EL (cell line): Measurements from ENCODE around the gene LOXHD1.

ENCODE experiments used
- DNase-seq: peaks from one replicate; pipeline ENCODE4 v3.0.0-alpha.2; 2016

Gene LOXHD1, protein sequence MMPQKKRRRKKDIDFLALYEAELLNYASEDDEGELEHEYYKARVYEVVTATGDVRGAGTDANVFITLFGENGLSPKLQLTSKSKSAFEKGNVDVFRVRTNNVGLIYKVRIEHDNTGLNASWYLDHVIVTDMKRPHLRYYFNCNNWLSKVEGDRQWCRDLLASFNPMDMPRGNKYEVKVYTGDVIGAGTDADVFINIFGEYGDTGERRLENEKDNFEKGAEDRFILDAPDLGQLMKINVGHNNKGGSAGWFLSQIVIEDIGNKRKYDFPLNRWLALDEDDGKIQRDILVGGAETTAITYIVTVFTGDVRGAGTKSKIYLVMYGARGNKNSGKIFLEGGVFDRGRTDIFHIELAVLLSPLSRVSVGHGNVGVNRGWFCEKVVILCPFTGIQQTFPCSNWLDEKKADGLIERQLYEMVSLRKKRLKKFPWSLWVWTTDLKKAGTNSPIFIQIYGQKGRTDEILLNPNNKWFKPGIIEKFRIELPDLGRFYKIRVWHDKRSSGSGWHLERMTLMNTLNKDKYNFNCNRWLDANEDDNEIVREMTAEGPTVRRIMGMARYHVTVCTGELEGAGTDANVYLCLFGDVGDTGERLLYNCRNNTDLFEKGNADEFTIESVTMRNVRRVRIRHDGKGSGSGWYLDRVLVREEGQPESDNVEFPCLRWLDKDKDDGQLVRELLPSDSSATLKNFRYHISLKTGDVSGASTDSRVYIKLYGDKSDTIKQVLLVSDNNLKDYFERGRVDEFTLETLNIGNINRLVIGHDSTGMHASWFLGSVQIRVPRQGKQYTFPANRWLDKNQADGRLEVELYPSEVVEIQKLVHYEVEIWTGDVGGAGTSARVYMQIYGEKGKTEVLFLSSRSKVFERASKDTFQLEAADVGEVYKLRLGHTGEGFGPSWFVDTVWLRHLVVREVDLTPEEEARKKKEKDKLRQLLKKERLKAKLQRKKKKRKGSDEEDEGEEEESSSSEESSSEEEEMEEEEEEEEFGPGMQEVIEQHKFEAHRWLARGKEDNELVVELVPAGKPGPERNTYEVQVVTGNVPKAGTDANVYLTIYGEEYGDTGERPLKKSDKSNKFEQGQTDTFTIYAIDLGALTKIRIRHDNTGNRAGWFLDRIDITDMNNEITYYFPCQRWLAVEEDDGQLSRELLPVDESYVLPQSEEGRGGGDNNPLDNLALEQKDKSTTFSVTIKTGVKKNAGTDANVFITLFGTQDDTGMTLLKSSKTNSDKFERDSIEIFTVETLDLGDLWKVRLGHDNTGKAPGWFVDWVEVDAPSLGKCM (N-terminal part only)

DNA sequence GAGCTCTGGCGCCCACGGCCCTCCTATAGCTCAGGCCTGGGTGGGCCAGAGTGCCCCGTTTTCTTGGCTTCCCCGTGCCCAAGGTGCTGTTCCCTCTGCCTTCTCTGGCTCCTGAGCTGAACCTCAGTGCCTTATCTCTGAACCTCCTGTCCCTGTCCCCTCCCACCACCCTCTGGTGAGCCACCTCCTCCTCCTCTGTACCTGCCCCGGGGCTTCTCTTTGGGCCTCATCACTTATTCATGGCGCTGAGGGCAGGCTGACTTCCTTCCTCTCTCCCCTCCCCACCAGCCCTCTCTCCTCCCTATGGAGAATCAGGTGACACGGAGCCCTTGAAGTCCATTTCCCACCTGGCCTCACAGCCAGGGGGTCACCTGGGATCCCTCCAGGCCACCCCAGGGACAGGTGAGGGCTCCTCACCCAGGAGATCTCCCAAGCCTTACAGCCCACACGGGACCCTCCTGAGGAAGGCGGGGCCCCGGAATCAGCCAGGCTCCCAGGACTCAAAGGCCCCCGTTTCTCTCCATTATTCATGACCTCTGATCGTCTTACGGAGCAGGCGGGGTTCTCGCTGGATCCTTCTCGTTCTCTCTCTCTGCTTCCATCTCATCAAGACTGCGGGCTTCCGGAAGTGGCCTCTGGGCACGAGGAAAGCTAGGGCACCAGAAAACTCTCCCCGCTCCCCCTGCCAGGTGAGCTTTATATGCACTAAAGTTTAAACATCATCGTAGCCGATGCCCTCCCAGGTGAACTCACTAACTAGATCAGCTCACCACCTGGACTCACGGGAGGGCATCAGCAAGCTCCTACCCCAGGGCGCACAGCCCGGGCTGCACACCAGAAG, at the start of gene LOXHD1:
Gene LOXHD1 (minus strand): TSS at position 106 of the 841 bp plus-strand sequence. CDS start 187 bp downstream, outside the sequence.
- DNase-seq, result no peak

DNA sequence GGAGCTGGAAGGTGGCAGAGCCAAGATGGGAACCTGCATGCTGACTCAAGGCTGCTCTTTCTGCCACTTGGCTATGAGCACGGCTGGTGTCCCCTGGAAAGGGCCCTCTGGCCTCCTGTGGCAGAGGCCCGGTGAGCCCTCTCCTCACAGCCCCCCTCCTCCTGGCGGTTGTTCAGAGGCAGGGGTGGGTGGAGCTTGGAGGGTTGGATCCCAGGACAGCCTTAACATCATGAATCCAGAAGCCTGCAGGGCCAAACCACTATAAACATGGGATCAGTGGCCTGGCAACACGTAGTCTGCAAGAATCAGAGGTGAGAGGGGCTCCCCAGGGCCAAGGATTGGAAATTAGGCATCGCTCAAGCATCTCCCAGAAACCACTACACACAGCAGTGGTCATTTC, 48.5 kb upstream of the LOXHD1 start:
- DNase-seq, result no peak

DNA sequence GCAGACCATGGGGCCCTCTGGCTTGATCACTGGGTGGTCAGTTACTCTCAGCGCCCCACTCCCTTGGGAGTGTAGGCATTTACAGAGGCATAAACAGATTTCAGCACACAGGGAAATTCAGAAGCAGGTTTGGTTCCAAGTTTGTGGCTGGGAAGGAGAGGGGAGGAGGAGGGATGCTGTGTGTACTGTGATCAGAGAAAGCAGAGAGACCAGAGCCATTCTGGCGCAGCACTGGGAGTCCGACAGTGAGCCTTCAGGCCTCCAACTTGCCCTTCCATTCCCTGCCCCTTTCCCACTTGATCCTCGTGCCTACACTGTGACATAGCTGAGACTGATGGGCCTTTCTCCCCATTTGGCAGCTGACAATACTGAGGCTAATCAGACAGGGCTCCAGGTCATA, 47.8 kb upstream of the LOXHD1 start:
- DNase-seq, result no peak

DNA sequence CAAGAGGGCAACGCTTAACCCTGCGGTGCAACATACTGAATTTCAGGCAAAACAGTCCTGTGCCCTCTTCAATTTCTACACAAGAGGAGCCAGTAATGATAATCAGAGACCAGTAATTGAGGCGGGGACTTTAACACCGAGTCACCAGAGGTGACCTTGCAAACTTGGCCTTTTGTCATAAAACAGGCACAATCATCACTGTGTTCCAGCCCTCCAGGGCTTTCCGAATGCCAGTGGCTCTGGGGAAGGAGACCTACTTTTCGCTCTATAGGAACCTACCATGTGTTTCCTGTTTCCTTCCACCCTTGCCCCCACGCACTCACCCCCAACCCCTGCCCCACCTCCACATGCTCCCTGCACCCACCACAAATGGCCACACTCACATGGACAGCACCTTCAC, 47.2 kb upstream of the LOXHD1 start:
- no peak for DNase-seq

DNA sequence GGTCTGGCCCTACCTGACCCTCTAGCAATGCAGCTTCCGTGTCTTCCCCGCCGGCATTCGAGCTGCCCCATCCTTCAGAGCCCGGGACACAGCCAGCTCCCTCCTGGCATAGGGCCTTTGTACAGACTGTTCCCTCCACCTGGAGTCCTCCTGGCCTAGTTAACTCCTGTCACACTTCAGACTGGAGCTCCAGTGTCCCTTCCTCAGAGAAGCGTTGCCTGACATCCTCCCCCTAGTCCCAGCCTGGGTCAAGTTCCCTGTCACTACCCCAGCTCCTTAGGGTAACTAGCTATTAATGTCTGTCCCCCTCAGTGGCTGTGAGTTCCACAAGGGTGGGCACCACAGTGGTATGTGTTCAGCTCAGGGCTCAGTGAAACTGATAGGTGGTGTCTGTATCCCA, 45.5 kb upstream of the LOXHD1 start:
- no peak for DNase-seq

DNA sequence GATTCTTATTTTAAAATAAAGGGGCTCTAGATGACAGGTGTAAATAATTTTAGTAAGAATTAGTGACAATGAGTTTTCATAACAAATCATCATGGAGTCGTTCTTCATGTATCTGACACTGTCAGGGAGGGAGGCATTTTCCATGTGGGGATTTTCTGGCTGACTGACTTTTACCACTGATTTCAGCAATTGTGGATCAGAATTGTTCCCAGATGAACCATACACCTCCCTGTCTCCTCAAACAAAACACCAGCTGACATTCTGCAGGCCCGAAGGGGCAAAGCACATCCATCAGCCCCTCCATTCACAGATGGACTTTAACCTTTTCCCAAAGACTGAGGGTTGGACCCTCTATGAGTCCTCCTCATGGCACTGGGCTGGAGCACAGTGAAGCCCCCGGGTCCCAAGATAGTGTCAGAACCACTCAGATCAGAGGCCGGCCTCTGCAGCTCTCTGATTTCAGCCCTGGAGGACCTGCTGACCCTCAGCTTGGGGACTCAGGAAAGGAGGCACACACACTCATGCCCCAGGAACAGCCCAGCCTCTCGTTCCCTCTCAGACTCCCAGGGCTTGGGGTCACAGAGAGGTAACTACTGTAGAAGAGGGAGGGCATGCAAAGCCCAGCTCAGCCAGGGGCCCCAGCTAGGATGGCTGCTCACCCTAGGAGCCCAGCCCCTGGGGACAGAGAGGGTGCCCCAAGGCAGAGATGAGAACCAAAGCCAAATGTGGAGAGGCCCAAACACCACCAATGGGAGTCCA, 43.2 kb upstream of the LOXHD1 start:
- DNase-seq, result no peak

DNA sequence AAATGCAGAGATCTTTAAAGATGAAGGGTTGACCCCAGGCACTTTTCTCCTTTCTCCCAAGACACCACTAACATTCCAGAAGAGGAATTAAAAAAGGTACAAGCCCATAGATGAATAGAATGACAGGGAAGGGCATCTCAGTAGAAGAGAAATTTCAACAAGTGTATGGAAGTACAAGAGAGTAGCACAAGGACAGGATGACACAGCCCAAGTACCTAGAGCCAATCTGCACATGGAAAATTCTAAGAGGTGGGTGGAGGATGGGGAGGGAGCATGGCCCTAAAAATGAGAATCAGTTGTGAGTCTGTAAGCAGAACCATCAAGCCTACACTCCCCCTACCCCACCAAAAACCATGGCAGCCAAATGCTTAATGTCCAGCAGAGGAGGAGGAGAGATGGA, 39.7 kb upstream of the LOXHD1 start:
- DNase-seq, result no peak

DNA sequence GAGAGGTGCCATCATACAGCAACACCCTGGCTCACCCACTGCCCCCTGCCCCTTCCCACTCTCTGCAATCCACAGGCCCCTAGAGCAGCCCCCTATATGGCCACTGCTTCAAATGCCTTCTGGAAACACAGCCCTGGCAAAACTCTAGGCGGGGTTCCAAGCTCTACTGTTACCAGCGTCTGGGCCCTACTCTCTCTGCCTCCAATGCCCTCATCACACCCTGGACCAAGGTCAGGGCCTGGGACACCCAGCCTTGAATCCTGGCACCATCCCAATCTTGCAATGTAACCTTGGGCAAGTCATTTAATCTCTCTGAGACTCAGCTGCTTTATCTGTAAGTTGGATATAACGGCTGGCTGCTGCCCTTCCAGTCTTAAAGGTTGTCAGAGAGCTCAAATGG, 39.2 kb upstream of the LOXHD1 start:
- DNase-seq, result no peak

DNA sequence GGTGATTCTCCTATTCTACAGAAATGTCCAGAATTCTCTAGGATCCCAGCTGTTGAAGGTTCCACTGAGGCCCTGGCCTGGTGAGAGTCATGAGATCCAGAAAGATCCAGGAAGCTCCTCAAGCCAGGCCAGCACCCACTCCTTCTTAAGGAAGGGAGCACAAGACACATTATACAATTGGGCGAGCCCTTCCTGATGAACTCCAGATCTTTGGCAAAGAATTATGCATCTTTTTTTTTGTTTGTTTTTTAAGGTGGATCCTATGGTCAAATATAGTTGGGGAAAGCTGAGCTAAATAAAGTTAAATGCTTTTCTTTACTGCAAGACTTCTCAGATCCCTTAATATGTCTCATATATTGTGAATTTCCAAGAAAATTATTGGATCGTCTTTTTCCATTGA, 37.0 kb upstream of the LOXHD1 start:
- DNase-seq, result no peak

DNA sequence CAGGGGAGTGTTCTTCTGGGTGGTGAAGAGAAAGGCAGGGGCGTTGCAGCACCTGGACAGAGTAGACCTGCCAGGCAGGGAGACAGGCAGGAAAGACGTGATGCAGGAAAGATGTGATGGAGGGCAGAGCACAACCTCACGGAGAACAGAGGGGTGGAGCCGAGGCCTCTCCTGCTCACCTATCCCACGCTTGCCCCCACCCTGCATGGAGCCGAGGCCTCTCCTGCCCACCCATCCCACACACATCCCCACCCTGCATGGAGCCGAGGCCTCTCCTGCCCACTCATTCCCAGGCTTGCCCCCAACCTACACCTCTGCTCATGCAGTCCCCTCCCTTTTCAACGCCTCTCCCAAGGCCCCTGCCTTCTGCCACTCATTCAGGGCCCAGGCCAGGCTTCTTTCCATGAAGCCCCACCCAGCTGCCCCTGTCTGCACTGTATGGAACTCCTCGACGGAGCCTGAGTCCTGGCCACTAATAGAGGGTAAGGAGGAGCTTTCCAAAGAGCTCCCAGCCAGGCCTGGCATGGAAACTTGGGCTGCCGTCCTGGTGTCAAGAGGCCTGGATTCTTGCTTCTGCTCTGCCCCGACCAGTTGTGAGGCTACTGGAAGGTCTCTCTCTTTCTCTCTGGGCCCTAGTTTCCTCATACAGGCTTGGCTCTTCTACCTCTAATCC, 32.0 kb upstream of the LOXHD1 start:
- no peak for DNase-seq

DNA sequence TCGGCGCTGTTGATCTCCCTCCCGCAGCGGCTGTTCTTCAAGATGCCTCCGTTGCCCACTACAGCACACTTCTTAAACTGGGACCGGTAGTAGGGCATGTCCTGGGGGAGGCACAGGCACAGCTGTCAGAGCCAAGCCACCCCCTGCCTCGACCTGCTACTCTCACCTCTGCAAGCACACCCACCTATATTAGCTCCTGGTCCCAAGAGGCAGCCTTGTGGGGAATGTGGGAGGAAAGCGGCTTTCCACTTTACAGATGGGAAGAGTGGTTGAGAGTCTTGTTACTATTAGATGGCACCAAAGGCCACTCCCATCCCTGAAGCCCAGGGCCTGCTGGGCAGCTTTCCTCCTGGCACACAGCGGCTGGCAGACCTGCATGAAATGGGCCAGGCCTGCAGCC, 29.2 kb upstream of the LOXHD1 start:
- DNase-seq, result no peak

DNA sequence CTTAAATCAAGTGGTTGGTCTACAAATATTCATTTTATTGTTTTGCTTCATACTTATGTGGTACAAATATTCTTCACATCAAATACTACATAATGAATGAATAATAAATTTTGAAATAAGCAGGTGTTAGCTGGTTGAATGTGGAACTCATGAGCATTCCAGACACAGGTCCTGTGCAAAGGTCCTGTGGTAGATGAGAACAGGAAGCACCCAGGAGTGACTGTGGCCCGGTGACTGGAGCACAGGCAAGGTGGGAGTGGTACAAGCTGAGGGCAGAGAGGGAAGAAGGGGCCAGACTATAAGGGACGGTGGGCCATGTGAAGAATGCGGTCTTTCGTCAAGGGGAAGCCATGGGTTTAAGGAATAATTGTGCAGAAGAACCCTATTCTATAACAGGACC, 26.2 kb upstream of the LOXHD1 start:
- no peak for DNase-seq

DNA sequence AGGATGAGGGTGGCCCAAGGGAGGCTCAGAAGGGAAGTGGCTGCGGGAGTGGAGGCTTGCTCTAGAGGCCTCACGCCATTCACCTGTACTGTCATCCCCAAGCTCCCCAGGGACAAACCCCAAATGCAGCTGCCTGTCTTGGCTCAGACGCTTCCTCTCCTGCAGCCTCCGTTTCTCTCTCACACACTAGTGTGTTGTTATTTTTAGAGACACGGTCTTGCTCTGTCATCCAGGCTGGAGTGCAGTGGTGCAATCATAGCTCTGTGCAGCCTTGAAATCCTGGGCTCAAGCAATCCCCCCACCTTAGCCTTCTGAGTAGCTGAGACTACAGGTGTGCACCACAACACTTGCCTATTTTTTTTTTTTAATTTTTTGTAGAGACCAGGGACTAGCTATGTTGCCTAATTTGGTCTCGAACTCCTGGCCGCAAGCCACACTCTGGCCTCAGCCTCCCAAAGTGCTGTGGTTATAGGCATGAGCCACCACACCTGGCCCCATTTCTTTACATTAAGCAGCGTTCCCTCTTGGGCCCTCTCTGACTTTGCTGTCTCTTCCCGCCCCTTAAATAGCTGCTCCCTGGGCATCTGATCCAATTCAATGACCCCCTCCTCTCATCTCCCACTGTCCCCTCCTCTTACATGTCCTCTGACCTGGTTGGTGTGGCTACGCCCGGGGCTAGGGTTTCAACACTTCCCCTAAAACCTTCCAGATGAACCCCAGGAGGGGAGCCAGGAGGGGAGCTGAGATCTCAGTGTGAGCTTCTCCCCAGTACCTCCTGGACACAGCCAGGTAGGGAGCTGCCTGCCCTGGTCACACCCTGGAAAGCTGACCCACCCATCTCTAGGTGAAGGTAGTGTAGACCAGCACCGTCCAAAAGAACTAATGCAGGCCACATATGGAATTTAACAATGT, 24.0 kb upstream of the LOXHD1 start:
- no peak for DNase-seq

DNA sequence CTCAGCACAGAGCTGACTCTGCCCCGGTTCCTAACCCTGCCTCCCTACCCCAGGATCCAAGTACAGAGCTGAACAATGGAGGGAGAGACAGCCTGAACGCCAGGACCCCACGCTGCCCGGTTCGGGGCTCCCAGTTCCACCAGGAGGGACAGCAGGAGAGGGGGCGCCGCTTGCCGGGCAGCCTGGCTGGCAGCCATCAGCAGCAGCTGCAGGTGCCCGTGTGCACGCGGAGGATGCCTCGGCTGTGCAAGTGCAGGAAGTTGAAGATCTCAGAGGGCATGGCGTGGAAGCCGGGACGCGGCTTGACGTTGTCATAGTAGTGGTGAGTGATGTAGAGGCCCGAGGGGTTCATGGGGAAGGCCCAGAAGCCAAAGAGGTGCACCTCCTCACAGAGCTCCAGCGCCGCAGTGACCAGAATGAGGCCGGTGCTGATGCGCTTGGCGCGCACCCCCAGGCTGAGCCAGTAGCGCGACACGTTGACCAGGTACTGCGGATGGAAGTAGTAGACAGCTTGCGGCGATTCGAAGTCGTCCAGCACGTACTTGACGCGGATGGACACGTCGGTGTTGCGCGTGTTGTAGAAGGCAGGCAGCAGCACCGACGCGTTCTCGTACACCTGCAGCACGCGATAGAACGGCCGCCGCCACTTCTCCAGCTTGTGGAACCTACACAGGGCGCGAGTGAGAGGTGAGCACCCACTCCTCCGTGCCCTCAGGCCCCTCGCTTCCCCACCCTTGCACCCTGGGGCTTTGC, 23.0 kb upstream of the LOXHD1 start:
- no peak for DNase-seq

DNA sequence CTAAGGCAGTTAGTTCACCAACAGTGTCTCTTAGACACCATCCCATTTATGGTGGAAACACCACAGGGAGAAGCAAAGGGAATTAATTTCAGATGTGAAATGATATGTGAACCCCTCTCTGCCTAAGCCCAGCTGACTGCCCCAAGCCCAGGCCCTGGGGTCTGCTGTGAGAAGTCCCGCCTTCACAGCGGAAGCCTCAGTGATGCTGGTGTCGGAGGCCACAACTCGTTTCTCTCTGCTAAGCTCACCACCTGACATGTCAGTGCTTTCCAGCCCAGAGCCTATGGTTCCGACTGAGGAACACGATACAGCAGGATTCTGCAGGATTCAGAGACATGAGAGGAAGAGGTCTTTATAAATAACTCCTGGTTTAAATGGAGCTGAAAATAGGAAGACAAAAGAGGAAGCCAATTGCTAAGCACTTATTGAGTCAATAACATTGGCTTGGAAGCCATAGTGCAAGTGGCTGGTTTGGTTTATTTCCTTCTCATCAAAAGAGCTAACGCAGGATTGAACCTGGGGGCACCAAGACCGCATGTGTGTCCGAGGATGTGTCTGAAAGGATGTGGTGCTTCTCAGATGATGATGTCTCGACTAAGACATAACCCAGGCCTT, 21.9 kb upstream of the LOXHD1 start:
- DNase-seq, result no peak

DNA sequence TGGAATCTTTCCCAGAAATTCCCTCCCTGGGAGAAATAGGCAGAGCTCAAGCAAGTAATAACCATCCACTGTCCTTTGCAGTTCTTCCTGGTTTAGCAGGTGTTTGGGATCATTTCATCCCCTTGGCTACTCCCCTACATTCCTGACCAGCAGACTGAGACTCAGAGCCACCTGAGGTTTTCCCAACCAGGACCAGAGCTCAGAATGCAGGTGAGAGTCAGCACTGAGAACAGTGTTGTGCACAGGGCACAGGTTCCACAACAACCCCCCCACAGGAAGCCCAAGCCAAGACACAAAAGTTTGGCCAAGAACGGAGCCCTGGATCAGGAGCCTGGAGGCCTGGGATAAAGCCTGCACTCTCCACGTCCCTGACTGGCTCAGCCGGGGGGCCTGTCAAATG, 21.0 kb upstream of the LOXHD1 start:
- no peak for DNase-seq

DNA sequence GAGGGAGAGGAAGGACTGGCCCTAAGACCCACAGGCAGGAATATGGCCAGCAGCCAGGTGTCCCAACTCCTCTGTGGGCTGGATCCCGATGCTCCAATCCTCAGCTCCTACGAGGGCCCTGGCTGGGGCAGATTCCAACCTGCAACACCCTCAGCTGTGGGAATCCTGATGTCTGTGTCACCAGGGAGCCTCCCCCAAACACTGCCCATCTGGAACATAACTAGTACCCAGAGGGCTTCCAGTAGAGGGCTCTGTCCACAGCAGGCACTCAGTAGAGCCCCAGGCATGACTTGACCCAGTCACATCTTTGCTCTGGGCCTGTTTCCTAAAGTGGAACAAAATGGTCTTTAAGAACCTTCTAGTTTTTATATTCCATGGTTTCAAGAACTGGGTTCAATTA, 20.6 kb upstream of the LOXHD1 start:
- DNase-seq, result peak; percentile 29

DNA sequence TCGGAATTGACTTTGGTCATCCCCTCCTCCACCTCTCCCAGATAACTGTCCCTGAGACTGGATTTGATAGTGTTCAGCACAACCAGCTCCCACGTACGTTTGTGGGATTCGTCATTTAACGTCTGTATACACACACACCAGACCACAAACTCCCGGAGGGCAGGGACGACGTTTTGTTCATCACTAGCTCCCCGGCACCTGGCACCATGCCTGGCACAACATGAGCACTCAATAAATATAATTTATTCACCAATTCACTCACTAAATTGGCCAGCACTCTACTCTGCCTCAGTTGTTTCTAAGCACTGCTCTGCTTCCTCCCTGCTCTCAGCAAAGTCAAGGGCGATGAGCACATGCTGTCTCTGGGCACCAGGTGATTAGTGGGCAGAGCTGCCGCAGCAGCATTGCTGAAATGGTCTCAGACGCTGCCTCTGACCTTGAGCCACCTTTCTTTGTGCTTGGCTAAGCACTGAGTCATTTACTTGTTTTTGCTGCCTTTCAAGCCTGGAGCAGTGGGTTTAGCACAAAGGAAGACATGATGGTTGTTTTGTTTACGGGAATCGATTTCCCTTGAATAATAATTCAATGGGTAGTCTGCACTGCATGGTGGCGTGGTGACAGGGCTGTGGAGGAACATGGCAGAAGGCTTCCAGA, 19.3 kb upstream of the LOXHD1 start:
- peak; percentile 20 for DNase-seq
